RWPE1 (cell line): Measurements from ENCODE around the gene BFAR.
"Not testable (repeated sequence)": the region's sequence is repeated elsewhere in the genome, so short reads cannot be mapped to it uniquely, and the experiment has no call there.

Experiments used
- CTCF ChIA-PET: fragments of 350-600 bp; sonication (Branson Sonifier 250); formaldehyde crosslinking; extraction: SDS; loops from one replicate; lab custom pipeline; 2021; lab: Yijun Ruan, JAX
- POLR2A ChIA-PET: fragments of 400-600 bp; formaldehyde crosslinking; extraction: SDS; loops from one replicate; lab custom pipeline; 2020; ENCODE audit warnings: antibody characterized with exemption; ENCODE audit not compliant: low non-redundant PET; lab: Yijun Ruan, JAX
- DNase-seq: peaks from one replicate; pipeline ENCODE4 v3.0.0; 2012; ENCODE audit warnings: low spot score
- H3K27ac ChIP-seq: fragments of 450-650 bp; 2 replicates; pipeline ENCODE4 v1.5.1; 2017
- TF ChIP-seq, protein P1 (sequence below): fragments of 450-650 bp; conservative IDR thresholded peaks from 2 replicates; pipeline ENCODE4 v1.5.1; 2017; ENCODE audit warnings: low read depth, mild to moderate bottlenecking

Gene BFAR

DNA sequence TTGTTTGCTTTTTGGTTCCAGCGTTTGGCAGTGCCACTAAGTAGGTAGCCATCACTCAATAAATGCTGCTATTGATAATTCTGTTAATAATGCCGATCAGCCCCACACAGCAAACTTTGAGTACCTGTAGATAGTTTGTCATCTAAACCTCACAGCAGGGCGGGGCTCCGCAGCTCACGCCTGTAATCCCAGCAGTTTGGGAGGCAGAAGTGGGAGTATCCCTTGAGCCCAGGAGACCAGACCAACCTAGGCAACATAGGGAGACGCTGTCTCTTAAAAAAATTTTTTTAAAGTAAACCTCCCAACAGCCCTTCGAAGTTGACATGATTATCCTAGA, 1.6 kb downstream of the BFAR start:
- TF ChIP-seq, protein P1, sequence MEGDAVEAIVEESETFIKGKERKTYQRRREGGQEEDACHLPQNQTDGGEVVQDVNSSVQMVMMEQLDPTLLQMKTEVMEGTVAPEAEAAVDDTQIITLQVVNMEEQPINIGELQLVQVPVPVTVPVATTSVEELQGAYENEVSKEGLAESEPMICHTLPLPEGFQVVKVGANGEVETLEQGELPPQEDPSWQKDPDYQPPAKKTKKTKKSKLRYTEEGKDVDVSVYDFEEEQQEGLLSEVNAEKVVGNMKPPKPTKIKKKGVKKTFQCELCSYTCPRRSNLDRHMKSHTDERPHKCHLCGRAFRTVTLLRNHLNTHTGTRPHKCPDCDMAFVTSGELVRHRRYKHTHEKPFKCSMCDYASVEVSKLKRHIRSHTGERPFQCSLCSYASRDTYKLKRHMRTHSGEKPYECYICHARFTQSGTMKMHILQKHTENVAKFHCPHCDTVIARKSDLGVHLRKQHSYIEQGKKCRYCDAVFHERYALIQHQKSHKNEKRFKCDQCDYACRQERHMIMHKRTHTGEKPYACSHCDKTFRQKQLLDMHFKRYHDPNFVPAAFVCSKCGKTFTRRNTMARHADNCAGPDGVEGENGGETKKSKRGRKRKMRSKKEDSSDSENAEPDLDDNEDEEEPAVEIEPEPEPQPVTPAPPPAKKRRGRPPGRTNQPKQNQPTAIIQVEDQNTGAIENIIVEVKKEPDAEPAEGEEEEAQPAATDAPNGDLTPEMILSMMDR: no peak
- DNase-seq: no peak
- H3K27ac ChIP-seq: no peak overlapping the region
- ChIA-PET POLR2A (interaction anchor here (0.5 to 0.6 kb wide), 2 partner anchors 50 to 318 kb away, joined by 3 read pairs; no protein-coding TSS in a partner anchor), CTCF (no interaction called here)

DNA sequence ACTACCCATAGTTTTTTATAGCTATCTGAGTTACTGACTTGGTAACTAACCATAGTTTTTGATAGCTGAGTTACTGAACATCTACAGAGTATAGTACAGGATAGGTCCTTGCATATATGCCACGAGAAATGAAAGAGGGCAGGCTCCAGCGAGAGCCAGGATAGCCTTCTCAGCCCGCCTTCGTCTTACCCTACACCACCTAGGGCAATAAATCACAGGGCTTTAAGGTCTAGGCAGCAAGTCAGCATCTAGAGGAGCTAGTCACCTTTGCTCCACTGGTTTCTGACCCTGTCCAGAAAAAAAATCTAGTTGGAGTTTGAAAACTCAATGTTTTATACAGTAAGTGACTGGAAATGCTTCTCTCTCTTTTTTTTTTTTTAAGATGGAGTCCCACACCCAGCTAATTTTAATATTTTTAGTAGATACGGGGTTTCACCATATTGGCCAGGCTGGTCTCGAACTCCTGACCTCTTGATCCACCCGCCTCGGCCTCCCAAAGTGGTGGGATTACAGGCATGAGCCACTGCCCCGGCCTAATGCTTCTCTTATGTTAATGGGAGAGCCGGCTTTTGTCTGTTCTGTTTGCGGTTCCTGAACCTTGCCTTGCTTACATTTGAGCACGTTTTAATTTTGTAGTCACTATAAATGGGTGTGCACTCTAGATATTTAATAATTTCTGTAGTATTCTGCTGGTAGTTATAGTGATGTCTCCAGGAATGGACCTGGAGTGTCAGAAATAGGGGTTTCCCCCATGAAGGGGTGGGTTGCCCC, 2.8 kb downstream of the BFAR start:
- ChIA-PET CTCF (no interaction called here), POLR2A (no interaction called here)
- DNase-seq: no peak
- TF ChIP-seq, protein P1: no peak
- H3K27ac ChIP-seq: no peak overlapping the region

DNA sequence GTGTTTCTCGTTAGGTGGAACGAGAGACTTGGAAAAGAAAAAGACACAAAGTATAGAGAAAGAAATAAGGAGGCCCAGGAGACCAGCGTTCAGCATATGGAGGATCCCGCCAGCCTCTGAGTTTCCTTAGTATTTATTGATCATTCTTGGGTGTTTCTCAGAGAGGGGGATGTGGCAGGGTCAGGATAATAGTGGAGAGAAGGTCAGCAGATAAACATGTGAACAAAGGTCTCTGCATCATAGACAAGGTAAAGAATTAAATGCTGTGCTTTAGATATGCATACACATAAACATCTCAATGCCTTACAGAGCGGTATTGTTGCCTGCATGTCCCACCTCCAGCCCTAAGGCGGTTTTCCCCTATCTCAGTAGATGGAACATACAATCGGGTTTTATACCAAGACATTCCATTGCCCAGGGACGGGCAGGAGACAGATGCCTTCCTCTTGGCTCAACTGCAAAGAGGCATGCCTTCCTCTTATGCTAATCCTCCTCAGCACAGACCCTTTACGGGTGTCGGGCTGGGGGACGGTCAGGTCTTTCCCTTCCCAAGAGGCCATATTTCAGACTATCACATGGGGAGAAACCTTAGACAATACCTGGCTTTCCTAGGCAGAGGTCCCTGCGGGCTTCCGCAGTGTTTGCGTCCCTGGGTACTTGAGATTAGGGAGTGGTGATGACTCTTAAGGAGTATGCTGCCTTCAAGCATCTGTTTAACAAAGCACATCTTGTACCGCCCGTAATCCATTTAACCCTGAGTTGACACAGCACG, 3.6 kb downstream of the BFAR start:
- DNase-seq, CTCF ChIA-PET, POLR2A ChIA-PET, H3K27ac ChIP-seq: not testable (repeated sequence)

DNA sequence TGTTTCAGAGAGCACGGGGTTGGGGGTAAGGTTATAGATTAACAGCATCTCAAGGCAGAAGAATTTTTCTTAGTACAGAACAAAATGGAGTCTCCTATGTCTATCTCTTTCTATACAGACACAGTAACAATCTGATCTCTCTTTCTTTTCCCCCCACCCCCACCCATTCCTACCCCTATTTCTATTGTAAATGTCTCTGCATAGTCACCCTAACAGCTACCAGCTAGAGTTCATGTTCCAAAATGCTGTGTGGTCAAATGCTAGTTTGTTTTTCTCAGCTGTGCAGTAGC, 4.1 kb downstream of the BFAR start:
- POLR2A ChIA-PET, H3K27ac ChIP-seq, DNase-seq, CTCF ChIA-PET: not testable (repeated sequence)

DNA sequence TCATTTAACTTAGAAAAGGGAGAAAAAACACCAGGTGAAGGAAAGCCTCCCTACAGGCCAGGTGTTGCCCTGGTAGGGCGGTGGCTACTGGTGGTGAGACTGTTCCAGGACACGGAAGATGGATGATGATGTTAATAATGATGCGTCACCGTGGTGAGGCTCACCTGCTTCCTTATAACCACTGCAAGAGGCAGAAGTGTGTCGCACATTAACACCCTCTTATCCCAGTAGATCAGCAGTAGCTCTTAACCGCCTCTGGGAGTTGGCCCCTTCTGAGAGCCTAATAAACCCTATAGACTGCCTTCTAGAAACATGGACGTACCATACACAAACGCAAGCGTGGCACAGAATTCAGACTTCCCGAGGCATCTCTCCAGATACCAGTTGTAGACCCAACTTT, 7.8 kb downstream of the BFAR start:
- H3K27ac ChIP-seq: no peak overlapping the region
- TF ChIP-seq, protein P1: no peak
- DNase-seq: no peak
- ChIA-PET CTCF (no interaction called here), POLR2A (no interaction called here)

DNA sequence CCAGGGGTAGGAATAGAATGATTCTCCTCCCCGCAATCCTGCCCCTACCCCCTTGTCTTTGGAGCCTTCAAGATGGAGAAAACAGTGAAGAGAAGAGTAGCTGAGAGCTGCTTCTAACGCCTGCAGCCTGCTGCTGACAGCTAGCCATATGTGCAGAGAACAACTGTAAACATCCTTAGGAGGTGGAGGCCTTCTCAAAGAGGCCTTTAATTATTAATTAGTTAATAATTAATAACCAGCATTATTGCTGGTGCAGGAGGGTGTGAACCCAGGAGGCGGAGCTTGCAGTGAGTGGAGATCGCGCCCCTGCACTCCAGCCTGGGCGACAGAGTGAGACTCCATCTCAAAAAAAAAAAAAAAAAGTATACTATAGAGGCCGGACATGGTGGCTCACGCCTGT, 8.5 kb downstream of the BFAR start:
- TF ChIP-seq, protein P1: no peak
- H3K27ac ChIP-seq: no peak overlapping the region
- CTCF ChIA-PET: no interaction called here
- DNase-seq: no peak
- POLR2A ChIA-PET: no interaction called here

DNA sequence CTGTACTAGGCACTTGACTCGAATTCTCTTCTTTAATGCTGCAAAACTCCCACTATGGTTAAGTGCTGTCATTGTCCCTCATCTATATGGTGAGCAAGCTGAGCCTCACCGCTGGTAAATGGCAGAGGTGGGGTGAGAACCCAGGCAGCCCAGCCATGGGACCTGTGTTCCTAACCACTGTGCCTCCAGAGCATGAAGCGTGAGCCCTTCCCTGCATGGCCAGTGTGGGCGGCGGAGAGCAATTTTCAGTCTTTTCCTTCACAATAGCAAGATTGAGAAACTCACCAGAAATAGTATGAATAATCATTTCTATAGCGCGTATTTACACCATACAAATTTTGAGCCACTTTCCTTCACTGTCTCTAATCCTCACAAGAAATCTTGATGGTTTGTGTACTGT, 9.2 kb downstream of the BFAR start:
- ChIA-PET POLR2A (no interaction called here), CTCF (interaction anchor here (0.8 kb wide), 1 partner anchor 10 kb away, joined by 3 read pairs; no protein-coding TSS in a partner anchor)
- no peak for DNase-seq
- no peak overlapping the region for H3K27ac ChIP-seq
- TF ChIP-seq, protein P1: no peak
